ENCODE measurements around the gene SLC8B1.

DNA sequence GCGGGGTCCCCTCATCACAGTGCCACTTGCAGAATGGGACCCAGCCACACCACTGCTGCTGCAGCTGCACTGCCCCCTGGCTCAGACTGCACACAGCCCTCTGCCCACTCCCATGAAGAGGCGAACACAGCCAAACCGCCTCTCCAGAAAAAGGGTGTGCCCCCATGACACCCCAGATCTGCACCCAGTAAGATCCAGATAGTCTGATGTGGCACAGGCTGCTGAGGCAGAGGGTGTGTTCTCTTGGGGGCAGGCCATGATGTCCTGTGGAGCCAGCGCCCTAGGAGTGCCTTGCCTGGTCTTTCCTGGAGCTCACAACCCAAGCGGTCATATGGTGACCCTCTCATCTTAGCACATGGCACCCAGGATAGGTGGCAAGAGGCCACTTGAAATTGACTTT lies 44.4 kb downstream of the SLC8B1 start:
- TF ChIP-seq POLR2A (IDR thresholded peaks at IDR 0.05): no peak
- TF ChIP-seq, protein P1, sequence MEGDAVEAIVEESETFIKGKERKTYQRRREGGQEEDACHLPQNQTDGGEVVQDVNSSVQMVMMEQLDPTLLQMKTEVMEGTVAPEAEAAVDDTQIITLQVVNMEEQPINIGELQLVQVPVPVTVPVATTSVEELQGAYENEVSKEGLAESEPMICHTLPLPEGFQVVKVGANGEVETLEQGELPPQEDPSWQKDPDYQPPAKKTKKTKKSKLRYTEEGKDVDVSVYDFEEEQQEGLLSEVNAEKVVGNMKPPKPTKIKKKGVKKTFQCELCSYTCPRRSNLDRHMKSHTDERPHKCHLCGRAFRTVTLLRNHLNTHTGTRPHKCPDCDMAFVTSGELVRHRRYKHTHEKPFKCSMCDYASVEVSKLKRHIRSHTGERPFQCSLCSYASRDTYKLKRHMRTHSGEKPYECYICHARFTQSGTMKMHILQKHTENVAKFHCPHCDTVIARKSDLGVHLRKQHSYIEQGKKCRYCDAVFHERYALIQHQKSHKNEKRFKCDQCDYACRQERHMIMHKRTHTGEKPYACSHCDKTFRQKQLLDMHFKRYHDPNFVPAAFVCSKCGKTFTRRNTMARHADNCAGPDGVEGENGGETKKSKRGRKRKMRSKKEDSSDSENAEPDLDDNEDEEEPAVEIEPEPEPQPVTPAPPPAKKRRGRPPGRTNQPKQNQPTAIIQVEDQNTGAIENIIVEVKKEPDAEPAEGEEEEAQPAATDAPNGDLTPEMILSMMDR (IDR thresholded peaks at IDR 0.05): no peak
